ENCODE measurements around the gene COL18A1. TPM values are rescaled to one million over a fixed set of nuclear protein-coding genes. Genes with fewer than 3 reads are reported as not detected.
"Not testable (repeated sequence)": the region's sequence is repeated elsewhere in the genome, so short reads cannot be mapped to it uniquely, and the experiment has no call there.

Gene COL18A1
- total RNA-seq, 1 donor from 2014 or later: 6.4 TPM

DNA sequence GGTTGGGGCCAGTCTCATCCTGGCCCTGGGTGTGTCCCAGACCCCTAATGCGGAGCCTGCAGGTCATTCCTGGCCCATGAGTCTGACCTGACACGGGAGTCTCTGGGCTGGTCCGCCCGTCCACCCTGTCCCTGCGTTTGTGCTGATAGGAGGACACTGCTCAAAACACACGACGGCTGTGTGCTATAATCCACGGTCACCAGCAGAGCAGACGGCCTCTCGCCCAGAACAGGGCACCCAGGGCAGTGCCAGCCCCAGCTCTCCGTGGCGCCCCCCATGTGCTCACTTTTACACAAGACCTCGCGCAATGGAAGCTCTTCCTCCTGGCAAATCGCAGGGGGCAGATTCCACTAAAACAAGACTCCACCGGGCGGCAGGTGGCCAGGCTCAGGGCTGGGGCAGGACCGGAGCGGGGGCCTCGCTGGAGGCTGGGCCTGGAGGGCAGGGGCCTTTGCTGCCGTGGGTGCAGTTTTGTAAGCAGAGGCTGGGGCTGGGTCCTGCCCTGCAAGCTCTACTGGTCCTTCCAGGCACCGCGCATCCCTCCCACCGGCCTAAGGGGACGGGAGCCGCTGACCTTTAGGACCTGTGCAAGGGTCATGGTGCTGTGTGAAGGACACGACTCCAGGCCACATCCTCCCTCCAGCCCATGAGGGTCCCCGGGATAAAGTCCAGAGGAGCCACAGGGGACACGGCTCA lies 147.9 kb downstream of the COL18A1 start:
- intact Hi-C loops (cut with micrococcal nuclease): no loop called here

DNA sequence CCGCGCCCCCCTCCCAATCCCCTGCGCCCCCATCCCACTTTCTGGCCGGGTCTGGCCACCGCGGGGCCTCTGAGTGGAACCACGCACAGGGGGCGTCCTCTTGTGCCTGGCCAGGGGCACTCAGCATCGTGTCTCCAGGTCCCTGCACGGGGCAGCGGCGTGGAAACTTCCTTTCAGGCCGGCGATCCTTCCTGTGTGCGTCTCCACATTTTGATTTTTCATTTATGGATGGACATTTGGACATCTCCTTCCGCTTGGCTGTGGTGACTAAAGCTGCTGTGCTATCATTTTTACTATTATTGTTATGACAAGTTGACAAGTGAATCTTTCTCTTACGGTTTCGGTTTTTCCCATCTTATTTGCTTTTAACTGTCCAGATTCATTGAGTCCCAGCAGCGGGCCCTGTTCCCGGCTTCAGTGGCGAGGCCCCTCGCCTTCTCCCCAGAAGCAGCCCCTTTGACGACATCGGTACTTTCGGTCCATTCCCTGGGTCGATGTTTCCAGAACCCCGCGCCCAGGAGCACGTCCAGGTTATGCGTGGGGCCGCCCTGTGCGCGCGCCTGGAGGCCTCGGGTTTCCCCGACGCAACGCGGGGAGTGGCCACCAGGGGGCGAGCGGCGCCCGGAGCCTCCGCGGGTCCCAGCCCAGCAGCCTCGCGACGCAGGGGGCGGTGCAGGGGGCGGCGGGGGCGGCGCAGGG lies 149.7 kb downstream of the COL18A1 start:
- intact Hi-C loops (cut with micrococcal nuclease): loop anchor here (1.0 to 2.0 kb wide), 4 partner anchors 14 to 266 kb away; partner anchors contain the start of gene PCBP3

DNA sequence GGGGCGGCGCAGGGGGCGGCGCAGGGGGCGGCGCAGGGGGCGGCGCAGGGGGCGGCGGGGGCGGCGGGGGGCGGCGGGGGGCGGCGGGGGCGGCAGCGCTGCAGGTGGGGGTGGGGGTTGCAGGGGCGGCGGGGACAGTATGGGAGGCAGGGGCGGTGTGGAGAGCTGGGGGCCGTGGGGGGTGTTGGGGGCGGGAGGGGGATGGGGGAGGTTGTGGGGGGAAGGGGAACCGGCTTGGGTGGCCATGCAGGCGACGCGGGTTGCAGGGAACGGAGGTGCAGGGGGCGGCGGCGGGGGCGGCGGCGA lies 150.2 kb downstream of the COL18A1 start:
- intact Hi-C loops (cut with micrococcal nuclease): loop anchor here (1.0 to 2.0 kb wide), 4 partner anchors 14 to 265 kb away; partner anchors contain the start of gene PCBP3

DNA sequence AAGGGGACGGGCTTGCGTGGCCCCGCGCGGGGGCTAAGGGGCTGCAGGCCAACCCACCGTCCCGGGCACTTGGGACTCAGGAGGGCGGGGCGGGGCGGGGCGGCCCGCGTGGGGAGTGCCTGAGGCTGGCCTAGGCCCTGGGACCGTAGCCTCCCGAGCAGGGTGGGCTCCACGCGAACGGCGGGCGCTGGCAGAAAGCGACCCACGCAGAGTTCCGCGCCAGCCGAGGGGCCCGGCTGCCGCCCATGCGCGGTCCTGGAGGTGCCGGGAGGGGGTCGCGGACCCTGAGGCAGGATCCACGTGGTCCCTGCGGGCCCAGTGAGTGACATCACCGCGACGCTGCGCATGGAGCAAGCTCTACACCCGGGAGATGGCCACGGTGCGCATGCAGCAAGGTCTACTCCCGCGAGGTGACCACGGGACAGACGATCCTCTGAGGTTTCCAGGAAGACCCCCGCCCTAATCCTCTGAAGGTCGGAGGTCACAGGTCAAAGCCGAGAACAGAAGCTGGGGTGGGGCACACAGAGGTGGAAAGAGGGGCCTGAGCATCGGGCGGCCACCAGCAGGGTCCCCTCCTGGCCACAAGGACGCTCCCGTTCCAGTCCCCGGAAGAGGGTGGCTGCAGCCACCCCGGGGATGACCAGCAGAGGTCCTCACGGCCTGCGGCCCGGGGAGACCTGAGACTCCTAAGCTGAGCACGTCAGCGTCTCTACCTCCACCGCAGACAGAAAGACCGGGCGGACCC lies 150.8 kb downstream of the COL18A1 start:
- intact Hi-C loops (cut with micrococcal nuclease): loop anchor here (1.0 to 2.0 kb wide), 4 partner anchors 15 to 265 kb away; partner anchors contain the start of gene PCBP3

DNA sequence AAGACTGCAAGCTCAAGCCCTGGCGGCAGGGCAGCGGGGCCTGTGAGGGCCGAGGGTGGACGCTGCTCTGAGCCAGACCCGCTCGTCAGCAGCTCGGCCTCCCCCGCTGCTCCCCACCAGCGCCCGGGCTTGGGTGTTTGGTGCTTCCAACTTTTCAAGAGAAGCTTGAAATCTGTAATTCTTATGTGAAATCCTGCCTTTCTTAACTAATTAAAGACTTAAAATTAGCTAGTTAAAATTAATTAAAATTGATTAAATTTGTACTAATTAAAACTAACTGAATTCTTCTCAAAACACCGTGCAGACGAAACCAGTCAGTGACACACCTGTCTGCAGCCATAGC lies 151.3 kb downstream of the COL18A1 start:
- intact Hi-C loops (cut with micrococcal nuclease): no loop called here

DNA sequence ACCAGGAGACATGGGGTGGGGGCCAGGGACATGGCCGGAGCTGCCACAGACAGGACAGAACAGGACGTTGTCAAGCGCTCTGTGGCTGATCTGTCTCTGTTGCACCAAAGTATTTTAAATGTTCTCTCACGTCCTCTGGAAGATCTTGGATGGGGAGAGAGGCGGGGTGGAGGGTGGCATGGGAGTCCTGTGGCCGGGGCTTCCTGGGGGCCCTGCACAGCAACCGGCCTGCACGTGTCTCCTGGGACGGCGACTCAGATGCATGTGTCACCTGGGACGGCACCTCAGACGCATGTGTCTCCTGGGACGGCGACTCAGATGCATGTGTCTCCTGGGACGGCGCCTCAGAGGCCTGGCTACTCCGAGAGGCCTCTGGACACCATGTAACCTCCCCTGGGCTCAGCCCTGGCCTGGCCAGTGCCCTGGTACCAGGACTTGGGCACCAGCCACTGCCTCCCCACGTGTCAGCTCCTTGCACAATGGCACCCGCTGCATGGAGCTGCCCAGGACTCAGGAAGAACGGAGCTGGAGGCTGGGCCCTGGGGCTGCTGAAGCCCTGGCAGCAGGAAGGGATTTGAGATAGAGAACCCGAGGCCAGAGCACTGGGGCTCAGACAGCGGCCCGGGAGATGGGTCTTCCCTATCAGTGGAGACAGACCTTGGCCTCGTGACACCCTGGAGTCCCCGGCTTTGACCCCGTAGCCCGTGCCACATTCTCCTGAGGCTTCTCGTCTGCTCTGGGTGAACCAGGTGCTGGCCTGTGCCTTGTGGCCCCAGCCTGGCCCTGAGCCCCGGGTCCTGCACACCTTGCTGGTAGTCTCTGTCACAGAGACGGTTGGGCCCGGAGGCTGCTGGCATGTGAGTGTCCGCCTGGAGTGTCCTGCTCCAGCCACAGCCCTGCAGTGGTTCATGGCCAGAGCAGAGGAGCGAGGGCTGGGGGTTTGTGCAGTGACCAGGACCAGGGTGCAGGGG lies 152.0 kb downstream of the COL18A1 start:
- intact Hi-C loops (cut with micrococcal nuclease): no loop called here

DNA sequence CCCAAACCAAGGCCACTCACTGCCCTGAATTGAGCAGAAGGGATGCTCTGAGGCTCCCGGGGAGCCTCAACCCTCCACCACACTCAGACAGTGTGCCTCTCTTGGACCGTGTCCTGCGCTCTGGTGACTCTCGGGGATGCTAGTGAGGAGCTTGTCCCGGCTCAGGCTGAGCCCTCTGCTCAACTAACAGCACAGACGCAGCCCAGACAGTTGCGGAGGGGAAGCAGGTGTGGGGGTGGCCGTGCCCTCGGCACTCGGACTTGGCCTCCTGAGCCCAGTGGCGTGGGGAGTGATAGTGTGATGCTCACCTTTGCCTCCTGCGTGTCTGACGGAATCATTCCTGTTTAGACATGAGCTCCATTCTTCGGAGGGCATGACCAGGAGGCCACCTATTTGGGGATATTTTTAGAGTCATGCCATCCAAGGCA lies 152.7 kb downstream of the COL18A1 start:
- intact Hi-C loops (cut with micrococcal nuclease): no loop called here

DNA sequence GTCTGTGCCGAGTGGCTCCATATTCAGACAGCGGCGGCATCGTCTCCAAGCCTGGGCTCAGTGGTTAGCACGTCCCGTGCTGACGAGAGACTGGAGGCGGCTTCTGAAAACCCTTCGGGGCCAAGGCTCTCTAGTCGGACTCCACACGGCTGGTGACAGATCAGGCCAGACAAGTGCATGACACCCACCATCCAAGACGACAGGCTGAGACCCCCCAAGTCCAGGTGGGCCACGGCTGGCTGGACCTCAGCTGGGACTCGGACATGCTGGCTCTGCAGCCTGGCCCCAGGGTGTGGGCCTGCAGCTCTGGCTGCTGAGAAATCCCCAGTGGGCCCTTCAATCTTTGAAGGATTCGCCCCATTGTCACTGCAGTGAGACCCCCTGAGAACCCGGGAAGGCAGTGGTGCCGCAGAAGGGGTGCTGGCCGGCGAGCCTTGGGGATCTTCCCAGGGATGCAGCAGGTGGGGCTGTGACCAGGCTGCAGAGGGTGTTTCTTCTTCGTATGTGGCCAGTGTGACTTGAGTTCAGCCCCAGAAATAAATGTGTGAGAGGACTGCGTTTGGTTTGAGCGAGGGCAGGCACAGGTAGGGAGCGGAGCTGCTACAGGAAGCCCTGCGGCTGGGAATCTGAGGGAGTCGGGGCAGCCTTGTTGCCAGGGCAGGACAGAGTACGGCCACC lies 153.2 kb downstream of the COL18A1 start:
- intact Hi-C loops (cut with micrococcal nuclease): no loop called here

DNA sequence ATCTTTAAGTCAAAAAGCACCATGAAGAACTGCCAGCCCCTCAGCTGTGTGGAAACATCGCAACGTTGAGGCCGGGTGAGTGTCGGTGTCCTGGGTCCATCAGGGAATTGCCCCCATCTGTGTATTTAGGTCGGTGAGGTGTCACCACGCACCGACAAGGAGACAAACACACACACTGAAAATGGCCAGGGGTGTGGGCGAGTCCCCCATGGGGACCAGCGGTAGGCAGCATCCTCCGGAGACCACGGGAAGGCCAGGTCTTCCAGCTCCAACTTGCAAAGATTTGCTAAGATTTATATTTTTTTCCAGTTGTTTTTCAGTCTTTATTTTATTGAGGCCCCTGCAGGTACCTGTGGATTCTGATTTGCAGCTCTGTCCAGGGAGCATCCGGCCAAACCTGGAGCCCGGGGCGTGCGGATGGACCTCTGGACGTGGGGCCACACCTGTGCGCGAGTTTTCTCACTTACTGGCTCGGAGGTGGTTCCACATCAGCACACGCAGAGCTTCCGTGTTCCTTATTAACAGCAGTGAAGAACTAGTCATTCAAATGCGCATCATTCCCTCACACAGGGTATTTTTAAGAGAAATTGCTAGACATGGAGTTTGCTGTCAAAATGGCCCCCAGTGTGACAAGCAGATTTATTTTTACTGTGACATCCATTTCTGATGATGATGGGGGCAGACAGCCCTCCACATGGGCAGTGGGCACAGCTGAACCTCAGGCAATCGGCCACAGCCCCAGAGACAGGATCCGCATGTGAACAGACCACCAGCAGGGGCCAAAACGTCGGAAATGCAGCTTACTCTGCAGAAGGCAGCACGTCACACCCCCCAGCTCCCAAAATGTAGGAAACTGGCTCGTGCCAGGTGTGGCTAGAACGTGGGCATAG lies 154.5 kb downstream of the COL18A1 start:
- intact Hi-C loops (cut with micrococcal nuclease): no loop called here

DNA sequence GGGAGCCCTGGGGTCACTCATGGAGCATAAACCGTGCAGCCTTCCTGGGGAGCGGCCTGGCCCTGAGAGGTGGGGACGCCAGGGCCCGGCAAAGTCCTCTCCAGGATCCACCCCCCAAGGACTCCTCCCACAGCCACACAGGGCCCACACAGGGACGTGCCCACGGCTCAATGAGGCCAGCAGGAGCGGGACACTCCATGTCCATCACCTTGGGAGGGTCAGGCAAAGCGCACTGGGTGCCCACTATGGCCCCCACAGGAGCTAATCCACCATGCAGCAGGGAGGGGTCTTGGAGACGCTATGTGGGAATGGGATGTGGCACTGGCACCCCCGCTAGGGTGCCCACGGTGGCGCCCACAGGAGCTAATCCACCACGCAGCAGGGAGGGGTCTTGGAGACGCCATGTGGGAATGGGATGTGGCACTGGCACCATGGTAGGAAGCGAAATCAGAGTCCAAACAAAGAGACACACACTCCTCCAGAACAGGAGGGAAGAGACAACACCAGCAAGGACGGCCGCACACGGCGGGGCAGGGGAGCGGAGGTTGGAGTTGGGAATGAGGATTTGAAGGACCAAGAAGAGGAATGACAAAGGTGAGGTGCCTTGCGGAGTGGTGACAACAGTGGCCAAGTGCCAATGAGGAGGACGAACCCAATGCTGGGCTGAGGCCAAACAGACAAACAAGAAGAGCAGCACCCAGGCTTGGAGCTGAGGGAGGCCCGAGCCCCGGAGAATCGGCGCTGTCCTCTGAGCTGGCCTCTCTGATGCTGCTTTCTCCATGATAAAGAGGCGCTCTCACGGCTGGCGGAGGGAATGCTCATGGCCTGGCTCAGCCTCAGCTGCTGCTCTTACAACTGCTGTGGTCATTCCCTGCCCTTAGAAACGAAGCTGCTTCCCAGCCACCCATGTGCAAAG lies 155.4 kb downstream of the COL18A1 start:
- intact Hi-C loops (cut with micrococcal nuclease): no loop called here

DNA sequence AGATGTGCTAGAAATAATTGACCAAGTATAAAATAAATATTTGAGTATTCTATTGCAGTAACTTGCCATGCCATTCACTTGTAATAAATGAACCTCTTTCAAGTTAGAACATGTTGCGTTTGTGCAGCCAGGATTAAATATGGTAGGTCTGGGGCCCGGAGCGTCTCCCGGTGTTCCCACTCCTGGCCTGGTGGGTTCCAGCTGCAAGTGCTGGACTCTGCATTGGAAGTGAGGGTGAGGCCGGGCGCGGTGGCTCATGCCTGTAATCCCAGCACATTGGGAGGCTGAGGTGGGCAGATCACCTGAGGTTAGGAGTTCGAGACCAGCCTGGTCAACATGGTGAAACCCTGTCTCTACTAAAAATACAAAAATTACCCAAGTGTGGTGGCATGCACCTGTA lies 156.3 kb downstream of the COL18A1 start:
- intact Hi-C loops (cut with micrococcal nuclease): not testable (repeated sequence)

DNA sequence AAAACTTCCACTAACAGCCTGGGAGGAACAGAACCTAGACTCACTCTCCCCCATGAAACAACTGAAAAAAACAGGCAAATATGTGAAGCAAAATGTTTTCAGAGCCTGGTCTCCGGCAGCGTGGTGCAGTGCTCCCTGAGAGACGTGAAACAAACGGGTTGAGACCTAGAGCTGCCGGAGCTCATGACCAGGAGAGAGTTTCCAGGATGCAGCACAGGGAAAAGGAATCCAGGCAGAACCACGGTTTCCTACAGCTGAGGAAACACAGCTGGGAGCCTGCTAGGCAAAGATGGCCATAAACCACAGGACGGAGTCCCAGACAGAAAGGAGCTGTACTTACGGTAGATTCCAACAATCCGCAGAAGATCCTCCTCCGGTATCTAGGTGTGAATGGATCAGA lies 157.4 kb downstream of the COL18A1 start:
- intact Hi-C loops (cut with micrococcal nuclease): no loop called here

DNA sequence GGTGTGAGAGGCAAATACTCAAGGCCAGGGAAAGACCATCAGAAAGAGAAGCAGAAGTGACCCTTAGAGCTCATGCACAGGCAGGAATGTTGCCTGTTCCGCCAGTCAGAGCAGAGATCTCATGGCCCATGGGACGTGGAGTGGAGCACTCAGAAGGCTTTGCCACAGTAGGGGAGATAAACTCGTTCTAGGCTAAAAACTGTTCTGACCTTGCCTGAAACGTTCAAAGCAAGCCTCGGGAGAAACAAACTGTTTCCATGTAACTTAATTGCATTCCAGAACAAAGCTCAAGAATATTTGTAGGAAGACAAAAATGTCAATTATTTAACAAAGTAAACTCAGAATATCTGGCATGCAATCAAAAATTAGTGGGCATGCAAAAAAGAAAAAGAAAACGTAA lies 158.0 kb downstream of the COL18A1 start:
- intact Hi-C loops (cut with micrococcal nuclease): no loop called here

Other genes with a start within 250 kb of the COL18A1 start
- gene POFUT2, start 117.3 kb upstream of the COL18A1 start, total RNA-seq: 15.6 and 17.7 TPM in 2 replicates
- 52.0 and 54.1 TPM in 2 replicates for gene SLC19A1, start 137.3 kb downstream of the COL18A1 start, total RNA-seq
- gene PCBP3, start 238.6 kb downstream of the COL18A1 start, total RNA-seq: 5.1 and 5.9 TPM in 2 replicates

Measured in T-helper 2 cell treated with Interferon-gamma antibody and Interleukin-4, amounts not matched to agents 100 ng/mL and 5 ng/mL, for 36 hours (primary cell).